H1 (cell line): ENCODE measurements around the gene CFAP54. TPM values are rescaled to one million over a fixed set of nuclear protein-coding genes. Genes with fewer than 3 reads are reported as not detected.

Source experiments
- CTCF ChIA-PET: fragments of 300-600 bp; sonication (Branson Sonifier 250); formaldehyde crosslinking; loops from one replicate; lab custom pipeline; 2021; ENCODE audit not compliant: partially characterized antibody; lab: Charles Lee
- POLR2A ChIA-PET: fragments of 300-600 bp; sonication (Branson Sonifier 250); formaldehyde crosslinking; loops from one replicate; lab custom pipeline; 2021; ENCODE audit warnings: inconsistent platforms; ENCODE audit not compliant: partially characterized antibody; lab: Charles Lee
- DNase-seq, 2 experiments: peaks; one replicate each; pipeline versions ENCODE4 v3.0.0 to v3.0.0-alpha.2; 2010 to 2022; ENCODE audit warnings: low spot score in 2 of 2, low read depth in 1 of 2, mixed read lengths in 1 of 2
- FAIRE-seq: peaks from 2 replicates; lab custom pipeline; 2011; peaks lifted over from hg19 to GRCh38; lab: Jason Lieb, UNC
- H2AFZ ChIP-seq: 2 replicates; pipeline ENCODE4 v1.8.1; 2012; ENCODE audit warnings: low read length, inconsistent platforms
- H2AK5ac ChIP-seq: 2 replicates; pipeline ENCODE4 v1.6.1; 2013; ENCODE audit warnings: low read depth, low read length
- H2BK120ac ChIP-seq: replicated peaks from 2 replicates; pipeline ENCODE3; 2013; ENCODE audit warnings: low read depth, low read length, inconsistent platforms
- H2BK12ac ChIP-seq: 2 replicates; pipeline ENCODE4 v1.6.1; 2013; ENCODE audit warnings: low read depth, low read length
- H2BK15ac ChIP-seq: 2 replicates; pipeline ENCODE4 v1.6.1; 2013; ENCODE audit warnings: low read length
- H2BK20ac ChIP-seq: 2 replicates; pipeline ENCODE4 v1.6.1; 2013; ENCODE audit warnings: low read length
- H2BK5ac ChIP-seq: 2 replicates; pipeline ENCODE4 v1.6.1; 2013; ENCODE audit warnings: low read depth, low read length
- H3K14ac ChIP-seq: 2 replicates; pipeline ENCODE4 v1.6.1; 2013; ENCODE audit warnings: inconsistent platforms; ENCODE audit not compliant: insufficient read length
- H3K18ac ChIP-seq: 2 replicates; pipeline ENCODE4 v1.6.1; 2013; ENCODE audit warnings: low read length; ENCODE audit errors: extremely low read depth
- H3K23ac ChIP-seq: 2 replicates; pipeline ENCODE4 v1.6.1; 2013; ENCODE audit warnings: inconsistent platforms; ENCODE audit not compliant: insufficient read length
- H3K23me2 ChIP-seq: 2 replicates; pipeline ENCODE4 v1.6.1; 2013; ENCODE audit warnings: low read depth, low read length
- H3K27ac ChIP-seq: 2 replicates; pipeline ENCODE4 v1.6.1; 2011; ENCODE audit warnings: low read depth, low read length, inconsistent platforms
- H3K27me3 ChIP-seq, 4 experiments: replicated peaks in 1 of 4; 1 replicate in 1 of 4; 2 replicates in 3 of 4; pipeline versions ENCODE4 v1.6.1 to v1.8.1; 2011 to 2013; ENCODE audit warnings: low read length in 3 of 4, mild to moderate bottlenecking in 3 of 4, inconsistent platforms in 2 of 4, mixed read lengths in 2 of 4, moderate library complexity in 1 of 4; ENCODE audit not compliant: control insufficient read depth in 3 of 4, insufficient read depth in 3 of 4; ENCODE audit errors: extremely low read depth in 1 of 4
- H3K36me3 ChIP-seq, 4 experiments: 2 replicates each; pipeline versions ENCODE4 v1.6.1 to v1.8.1; 2011 to 2013; ENCODE audit warnings: mild to moderate bottlenecking in 4 of 4, low read length in 3 of 4, moderate library complexity in 2 of 4, control low read depth in 1 of 4, inconsistent platforms in 1 of 4; ENCODE audit not compliant: insufficient read depth in 4 of 4, control insufficient read depth in 2 of 4
- H3K4ac ChIP-seq: replicated peaks from 2 replicates; pipeline ENCODE3; 2013; ENCODE audit warnings: low read length, low read depth, mixed read lengths, inconsistent platforms; ENCODE audit not compliant: insufficient read length
- H3K4me1 ChIP-seq, 4 experiments: replicated peaks in 1 of 4; 1 replicate in 1 of 4; 2 replicates in 3 of 4; pipeline versions ENCODE4 v1.6.1 to v1.8.1; 2011 to 2013; ENCODE audit warnings: low read length in 3 of 4, inconsistent platforms in 2 of 4, mixed read lengths in 1 of 4; ENCODE audit not compliant: insufficient read depth in 4 of 4, control insufficient read depth in 3 of 4
- H3K4me2 ChIP-seq, 2 experiments: 2 replicates each; pipeline versions ENCODE4 v1.6.1 to v1.8.1; 2011 to 2013; ENCODE audit warnings: low read depth in 2 of 2, low read length in 2 of 2, control low read depth in 1 of 2, inconsistent platforms in 1 of 2, mild to moderate bottlenecking in 1 of 2; ENCODE audit not compliant: insufficient read depth in 1 of 2
- H3K4me3 ChIP-seq, 4 experiments: fragments of 200-600, 300-600 bp in 1 of 4; sonication (generic), shearing (Covaris generic), sonication (Bioruptor Twin) in 1 of 4; 2 replicates each; pipeline versions ENCODE4 v1.5.1 to v1.8.1; 2011 to 2016; ENCODE audit warnings: low read length in 4 of 4, low read depth in 3 of 4, control low read depth in 2 of 4, inconsistent platforms in 2 of 4, mild to moderate bottlenecking in 2 of 4, mixed read lengths in 1 of 4, moderate library complexity in 1 of 4; ENCODE audit not compliant: insufficient read depth in 2 of 4; ENCODE audit errors: extremely low read depth in 1 of 4
- H3K56ac ChIP-seq: replicated peaks from 2 replicates; pipeline ENCODE3; 2013; ENCODE audit warnings: low read depth, mild to moderate bottlenecking, mixed read lengths, low read length, inconsistent platforms; ENCODE audit not compliant: insufficient read length
- H3K79me1 ChIP-seq: 2 replicates; pipeline ENCODE4 v1.6.1; 2013; ENCODE audit warnings: low read depth, low read length, control low read depth
- H3K79me2 ChIP-seq, 2 experiments: 2 replicates each; pipeline versions ENCODE4 v1.6.1 to v1.8.1; 2012 to 2013; ENCODE audit warnings: low read length in 2 of 2, mild to moderate bottlenecking in 2 of 2, inconsistent platforms in 1 of 2; ENCODE audit not compliant: insufficient read depth in 2 of 2, control insufficient read depth in 1 of 2
- H3K9ac ChIP-seq, 4 experiments: replicated peaks in 1 of 4; 1 replicate in 1 of 4; 2 replicates in 3 of 4; pipeline versions ENCODE4 v1.6.1 to v1.8.1; 2011 to 2013; ENCODE audit warnings: low read depth in 3 of 4, low read length in 3 of 4, control low read depth in 2 of 4, mild to moderate bottlenecking in 2 of 4, moderate library complexity in 2 of 4, inconsistent platforms in 1 of 4; ENCODE audit errors: extremely low read depth in 1 of 4
- H3K9me3 ChIP-seq, 2 experiments: 2 replicates each; pipeline versions ENCODE4 v1.6.1 to v1.8.1; 2012 to 2013; ENCODE audit warnings: mild to moderate bottlenecking in 2 of 2, moderate library complexity in 2 of 2, control low read depth in 1 of 2, inconsistent platforms in 1 of 2, low read depth in 1 of 2, low read length in 1 of 2, mixed read lengths in 1 of 2; ENCODE audit not compliant: insufficient read depth in 2 of 2
- H4K20me1 ChIP-seq, 2 experiments: replicated peaks in 1 of 2; 2 replicates each; pipeline versions ENCODE3 to v1.8.1; 2011 to 2013; ENCODE audit warnings: inconsistent platforms in 2 of 2, low read length in 2 of 2, mild to moderate bottlenecking in 1 of 2; ENCODE audit not compliant: insufficient read depth in 2 of 2, control insufficient read depth in 1 of 2
- H4K5ac ChIP-seq: 2 replicates; pipeline ENCODE4 v1.6.1; 2013; ENCODE audit warnings: low read length, low read depth, mixed read lengths, inconsistent platforms; ENCODE audit not compliant: insufficient read length
- H4K8ac ChIP-seq: 2 replicates; pipeline ENCODE4 v1.8.0; 2013; ENCODE audit warnings: mild to moderate bottlenecking, moderate library complexity, low read length, inconsistent platforms; ENCODE audit not compliant: insufficient read depth; ENCODE audit errors: extremely low read depth
- H4K91ac ChIP-seq: replicated peaks from 2 replicates; pipeline ENCODE3; 2013; ENCODE audit warnings: low read length, mixed read lengths, inconsistent platforms; ENCODE audit not compliant: insufficient read length
- CBX5 ChIP-seq: fragments of 300-800, 300-1000 bp; sonication (generic); IDR thresholded peaks from 2 replicates; pipeline ENCODE4 v1.7.1; 2016; ENCODE audit warnings: antibody characterized with exemption, low read length, low read depth
- CBX8 ChIP-seq: fragments of 300-800, 300-1000 bp; sonication (generic); IDR thresholded peaks from 2 replicates; pipeline ENCODE4 v1.7.1; 2016; ENCODE audit warnings: low read depth, low read length, borderline replicate concordance
- HDAC2 ChIP-seq, 2 experiments: fragments of 300-600 bp in 1 of 2; sonication (generic) in 1 of 2; IDR thresholded peaks; 2 replicates each; pipeline ENCODE4 v1.6.1; 2011 to 2012; ENCODE audit warnings: low read depth in 2 of 2, low read length in 2 of 2, mild to moderate bottlenecking in 2 of 2, moderate library complexity in 2 of 2, borderline replicate concordance in 1 of 2, inconsistent platforms in 1 of 2
- PHF8 ChIP-seq: fragments of 200-600 bp; sonication (generic); conservative IDR thresholded peaks from 2 replicates; pipeline ENCODE4 v1.7.1; 2012; ENCODE audit warnings: low read depth, mild to moderate bottlenecking, inconsistent platforms, low read length, moderate library complexity
- POLR2AphosphoS5 ChIP-seq: IDR thresholded peaks from 2 replicates; pipeline ENCODE4 v1.6.1; 2011; ENCODE audit warnings: low read depth, low read length
- RXRA ChIP-seq: IDR thresholded peaks from 2 replicates; pipeline ENCODE4 v1.6.1; 2011; ENCODE audit warnings: low read depth, mild to moderate bottlenecking, low read length, moderate library complexity; ENCODE audit not compliant: insufficient read depth
- SP1 ChIP-seq: IDR thresholded peaks from 2 replicates; pipeline ENCODE4 v1.6.1; 2011; ENCODE audit warnings: low read depth, low read length
- SP4 ChIP-seq: IDR thresholded peaks from 2 replicates; pipeline ENCODE4 v1.6.1; 2012; ENCODE audit warnings: low read length, inconsistent platforms
- SUZ12 ChIP-seq: fragments of 200-600 bp; sonication (generic); IDR thresholded peaks from 2 replicates; pipeline ENCODE4 v1.6.1; 2012; ENCODE audit warnings: mild to moderate bottlenecking, inconsistent platforms, low read length, moderate library complexity, mixed read lengths
- polyA plus RNA-seq, 7 experiments: library from polyadenylated mRNA; depleted of rRNA in 3 of 7; stranded (reverse) in 5 of 7; unstranded in 2 of 7; fragments of >200 nt in 5 of 7; fragments of 200-250 nt in 2 of 7; gene quantifications; 1 replicate in 5 of 7; 2 replicates in 1 of 7; 4 replicates in 1 of 7; pipeline versions ENCODE4 v1.2.1 to v1.2.3, GENCODE V29; 2011 to 2013; ENCODE audit warnings: missing spikeins in 2 of 7, mixed read lengths in 2 of 7
- total RNA-seq: library from RNA; stranded (reverse); fragmentation: NEBNext Ultra II Directional; extraction: Animal tissue kit (Norgen Biotek cat#: 25700); gene quantifications from 2 replicates; pipeline ENCODE4 v1.2.1, GENCODE V29; 2021

Gene CFAP54
- total and polyA plus RNA-seq, 2 of the 8 experiments (the other 6 are each of a cell fraction or from before 2014, with no cell fraction given): 0.17 to 0.33 TPM

- CTCF ChIA-PET: no interaction called here
These were observed 314.6 kb downstream of the CFAP54 start for GRCh38 chr12:96803969-96804368.

More at GRCh38 chr12:96803969-96804368, 314.6 kb downstream of the CFAP54 start:
- Histone ChIP-seq H4K8ac (no peak overlapping the region), H3K14ac (no peak overlapping the region), H4K5ac (no peak overlapping the region), H3K4me2 (no peak overlapping the region), H3K79me2 (no peaks in the 10 kb centered on the region), H3K9ac (no peak overlapping the region), H3K79me1 (no peaks in the 10 kb centered on the region), H3K23me2 (no peaks in the 10 kb centered on the region), H3K23ac (no peak overlapping the region), H3K4me1 (no peaks in the 10 kb centered on the region), H4K20me1 (no peaks in the 10 kb centered on the region), H3K56ac (no peak overlapping the region), H3K36me3 (no peaks in the 10 kb centered on the region), H2BK5ac (no peak overlapping the region), H2BK12ac (no peak overlapping the region), H3K4me3 (no peak overlapping the region), H2AK5ac (no peak overlapping the region), H3K27ac (no peak overlapping the region), H2BK20ac (no peak overlapping the region), H3K4ac (no peak overlapping the region), H2BK15ac (no peak overlapping the region), H3K9me3 (no peaks in the 10 kb centered on the region), H2AFZ (no peak overlapping the region), H3K27me3 (no peaks in the 10 kb centered on the region), H4K91ac (no peak overlapping the region), H2BK120ac (no peak overlapping the region), H3K18ac (no peak overlapping the region)
- TF ChIP-seq HDAC2 (IDR thresholded peaks at IDR 0.05; ENCODE audit: borderline replicate concordance in 1 of 2, low read depth in 2 of 2, low read length in 2 of 2) (no peak), CBX8 (no peak), SP4 (no peak), RXRA (no peak), CBX5 (no peak), PHF8 (no peak), SUZ12 (no peak), SP1 (no peak), POLR2AphosphoS5 (no peak)
- no peak for DNase-seq
- no peak for FAIRE-seq
- POLR2A ChIA-PET: no interaction called here
